Vagina (tissue), 2 donors: ENCODE data around the gene CCDC85C.

Experiments used
- CTCF ChIP-seq, 3 experiments: fragments of 450-650 bp in 2 of 3; fragments of 200-600 bp in 1 of 3; sonication (generic) in 1 of 3; IDR thresholded peaks; one replicate each; pipeline ENCODE4 v1.5.1; 2017 to 2019; ENCODE audit warnings: antibody characterized with exemption in 3 of 3, mild to moderate bottlenecking in 2 of 3, moderate library complexity in 2 of 3
- POLR2A ChIP-seq, 2 donors: fragments of 450-650 bp; IDR thresholded peaks; one replicate each; pipeline ENCODE4 v1.6.1; 2017; ENCODE audit warnings: antibody characterized with exemption in 2 of 2, mild to moderate bottlenecking in 2 of 2, moderate library complexity in 2 of 2
- POLR2AphosphoS5 ChIP-seq, 2 donors: sonication (generic); formaldehyde crosslinking; IDR thresholded peaks; one replicate each; pipeline ENCODE4 v1.9.0; 2017; ENCODE audit warnings: antibody characterized with exemption in 2 of 2, mild to moderate bottlenecking in 2 of 2, low read depth in 1 of 2; ENCODE audit not compliant: insufficient read depth in 1 of 2

DNA sequence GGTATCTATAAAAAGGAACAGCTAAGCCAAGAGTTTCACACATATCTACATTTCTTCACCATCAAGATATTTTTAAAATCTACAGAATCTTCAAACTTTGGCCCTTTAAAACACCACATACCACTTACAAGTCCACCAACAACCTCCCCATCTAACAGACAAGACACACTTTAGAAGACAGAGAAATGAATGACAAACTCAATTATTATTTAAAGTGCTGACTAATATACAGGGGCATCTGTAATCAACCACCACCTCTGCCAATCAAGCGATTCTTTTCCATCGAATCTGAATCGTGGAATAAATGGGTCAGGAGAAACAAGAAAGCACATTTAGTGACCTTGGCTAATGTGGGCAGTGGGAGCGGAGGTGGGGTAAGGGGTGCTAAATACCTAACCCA, 131.1 kb downstream of the CCDC85C start:
- TF ChIP-seq CTCF (IDR thresholded peaks at IDR 0.05) (no peak), POLR2AphosphoS5 (IDR thresholded peaks at IDR 0.05; ENCODE audit: insufficient read depth in 1 of 2, low read depth in 1 of 2) (no peak), POLR2A (IDR thresholded peaks at IDR 0.05) (no peak)
